HG03469 (cell line): ENCODE data around the gene SLC39A8.
"Not testable (repeated sequence)": the region's sequence is repeated elsewhere in the genome, so short reads cannot be mapped to it uniquely, and the experiment has no call there.

ENCODE experiments used
- ATAC-seq: cut with Tn5 transposase; IDR thresholded peaks from one replicate; pipeline ENCODE4 v1.9.1; 2021; ENCODE audit warnings: mild to moderate bottlenecking, moderate library complexity, moderate number of reproducible peaks; ENCODE audit not compliant: unreplicated experiment

SLC39A8 gene

DNA sequence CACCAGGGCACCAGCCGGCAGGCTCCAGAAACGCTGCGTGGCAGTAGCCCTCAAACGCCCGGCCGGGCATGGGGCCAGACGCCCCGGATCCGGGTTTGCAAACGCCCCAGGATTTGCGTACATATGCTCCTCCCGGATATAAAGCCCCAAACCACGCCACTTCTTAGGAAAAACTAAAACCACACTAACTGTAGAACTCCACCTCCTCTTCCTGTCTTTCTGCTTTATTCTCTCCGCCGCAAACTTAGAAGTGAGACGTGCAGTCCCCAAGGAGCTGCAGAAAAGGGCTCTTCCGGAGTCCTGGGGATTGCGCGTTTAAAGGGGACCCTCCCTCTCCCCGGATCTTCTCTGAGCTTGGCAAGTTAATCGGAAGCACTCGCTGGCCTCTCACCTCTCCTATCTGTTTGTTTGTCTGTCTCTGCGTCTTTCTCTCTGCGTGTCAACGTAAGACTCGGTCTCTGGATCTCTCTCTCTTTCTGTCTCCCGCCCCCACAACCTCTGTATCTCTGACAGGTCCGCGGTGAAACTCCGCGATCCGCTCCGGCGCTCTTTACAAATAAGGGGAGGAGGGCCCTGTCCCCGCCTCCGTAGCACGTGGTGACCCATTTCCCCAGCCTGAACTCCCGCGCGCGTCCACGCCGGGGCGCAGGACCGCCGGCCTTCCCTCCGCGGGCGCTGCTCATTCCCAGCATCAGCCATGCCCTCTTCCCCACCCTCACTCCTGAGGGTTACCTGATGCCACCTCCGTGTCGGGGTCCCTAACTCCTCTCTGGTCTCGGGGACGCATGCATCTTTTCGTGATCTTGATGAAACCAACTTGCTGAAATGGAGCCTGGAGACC lies at the start of gene SLC39A8:
TSS of gene SLC39A8 (minus strand) at position 529 of the 841 bp plus-strand sequence. CDS start 820 bp downstream, outside the sequence.
- peak; percentile 68 for ATAC-seq

DNA sequence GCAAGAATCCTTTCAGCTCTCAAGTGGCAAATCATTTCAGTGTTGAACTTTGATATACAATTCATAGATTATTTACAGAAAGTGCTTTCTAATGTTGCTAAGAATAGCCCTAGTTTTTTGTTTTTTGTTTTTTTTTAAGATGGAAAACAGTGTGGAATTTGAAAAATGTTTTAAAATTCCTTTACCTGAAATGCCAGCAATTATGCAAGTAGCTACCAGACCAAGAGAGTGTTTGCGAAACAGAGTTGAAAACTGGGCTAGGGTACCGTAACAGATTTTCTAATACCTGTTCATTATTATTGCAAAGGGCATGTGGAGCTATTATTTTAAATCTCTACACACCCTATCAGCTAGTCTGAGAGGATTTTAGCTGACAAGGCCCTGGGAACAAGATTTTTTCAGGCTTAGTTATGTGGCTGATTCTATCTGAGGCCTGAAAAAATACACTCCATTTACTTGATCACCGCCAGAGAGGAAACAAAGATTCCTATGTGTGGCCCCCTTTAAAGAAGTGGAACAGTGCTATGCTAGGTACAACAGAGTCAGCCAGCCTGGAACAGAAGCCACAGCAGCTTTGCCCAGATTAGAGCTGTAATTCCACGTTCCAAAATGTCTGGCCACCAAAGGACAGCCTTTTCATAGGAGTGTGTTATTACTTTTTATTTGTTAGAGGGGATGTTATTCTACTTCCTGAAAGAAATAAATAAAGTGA lies 46.9 kb upstream of the SLC39A8 start:
- ATAC-seq = no peak

GRCh38 chr4:102390438-102390837 lies 45.2 kb upstream of the SLC39A8 start:
- peak; percentile 97 for ATAC-seq

DNA sequence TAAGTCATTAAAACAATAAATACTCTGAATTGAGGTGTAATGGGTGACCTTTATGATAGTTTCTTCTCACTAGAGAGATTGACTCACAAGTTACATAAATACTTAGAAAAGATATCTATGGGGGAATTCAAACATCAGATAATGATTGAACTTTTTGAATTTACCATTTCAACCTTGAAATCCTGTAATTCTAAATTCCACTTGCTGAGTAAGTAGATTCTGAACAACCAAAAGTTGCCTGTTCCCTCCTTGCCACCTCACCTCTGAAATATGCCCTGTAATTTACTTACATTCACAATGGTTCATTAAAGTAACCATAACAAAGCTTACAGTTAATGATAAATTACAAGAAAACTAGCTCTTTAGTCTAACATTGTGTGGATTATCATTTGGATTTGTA lies 43.3 kb upstream of the SLC39A8 start:
- no peak for ATAC-seq

GRCh38 chr4:102387552-102388150 lies 42.4 kb upstream of the SLC39A8 start:
- no peak for ATAC-seq

GRCh38 chr4:102386966-102387365 lies 41.7 kb upstream of the SLC39A8 start:
- no peak for ATAC-seq

- ATAC-seq = not testable (repeated sequence)
These were observed 35.0 kb upstream of the SLC39A8 start for GRCh38 chr4:102380253-102380652.

- ATAC-seq = no peak
These were observed 17.7 kb upstream of the SLC39A8 start for GRCh38 chr4:102362922-102363432.

- ATAC-seq = no peak
These were observed 12.8 kb upstream of the SLC39A8 start for GRCh38 chr4:102358128-102358527.

GRCh38 chr4:102357637-102358036 lies 12.4 kb upstream of the SLC39A8 start:
- not testable (repeated sequence) for ATAC-seq

- ATAC-seq = no peak
These were observed 11.4 kb upstream of the SLC39A8 start for GRCh38 chr4:102356562-102357202.

DNA sequence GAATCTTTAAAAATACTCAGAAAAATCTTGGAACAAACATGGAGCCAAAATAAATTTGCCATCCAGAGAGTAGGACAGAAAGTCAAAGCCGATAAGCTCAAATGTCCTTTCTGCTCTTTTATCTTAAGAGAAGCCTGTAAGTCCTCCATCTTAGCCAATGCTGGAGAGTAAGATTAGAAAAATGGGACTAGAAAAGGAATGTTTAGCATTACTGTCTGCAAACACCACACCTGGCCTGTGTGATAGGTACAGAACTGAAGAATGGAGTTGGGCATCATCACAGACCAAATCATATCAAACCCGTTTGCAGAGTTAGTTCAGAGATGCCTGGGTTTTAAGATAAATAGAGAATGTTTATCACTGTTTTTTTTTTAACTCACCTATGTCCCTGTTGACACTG lies 10.5 kb upstream of the SLC39A8 start:
- no peak for ATAC-seq

- no peak for ATAC-seq
These were observed 9.6 kb upstream of the SLC39A8 start for GRCh38 chr4:102354671-102355454.

GRCh38 chr4:102352781-102353180 lies 7.5 kb upstream of the SLC39A8 start:
- ATAC-seq = no peak

- ATAC-seq = no peak
These were observed 5.4 kb upstream of the SLC39A8 start for GRCh38 chr4:102350634-102351033.

DNA sequence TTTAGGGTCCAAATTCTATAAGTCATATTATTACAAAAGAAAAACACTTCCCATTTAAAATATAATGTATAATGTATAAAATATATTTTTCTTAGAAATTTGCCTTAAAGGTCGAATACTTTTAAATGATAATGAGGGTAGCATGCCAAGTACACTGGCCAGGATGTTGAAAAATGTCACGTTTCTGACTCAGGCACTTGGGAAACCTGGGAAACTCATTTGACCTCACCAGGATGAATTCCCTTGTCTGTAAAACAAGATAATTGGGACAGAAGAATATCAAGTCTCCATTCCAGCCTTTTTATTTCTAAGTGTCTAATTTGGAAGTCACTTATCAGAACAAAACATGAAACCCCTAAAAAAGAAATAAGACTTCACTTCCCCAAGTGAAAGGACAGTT lies 3.4 kb upstream of the SLC39A8 start:
- ATAC-seq = no peak

GRCh38 chr4:102345795-102346100 lies 466 bp upstream of the SLC39A8 start:
- ATAC-seq = no peak

GRCh38 chr4:102344520-102344953 lies 745 bp downstream of the SLC39A8 start:
- peak; percentile 32 for ATAC-seq

- peak; percentile 26 for ATAC-seq
These were observed 1.2 kb downstream of the SLC39A8 start for GRCh38 chr4:102343964-102344519.
